HPDE6-E6E7 (cell line): ENCODE measurements around the gene AARS2.

Experiments used
- DNase-seq: peaks from one replicate; pipeline ENCODE4 v3.0.0; 2011; ENCODE audit warnings: missing footprints; ENCODE audit errors: extremely low spot score

The AARS2 gene

GRCh38 chr6:44262467-44263353, 50.4 kb downstream of the AARS2 start:
- no peak for DNase-seq

- DNase-seq, result no peak
Observed at GRCh38 chr6:44261581-44261980, 51.6 kb downstream of the AARS2 start.

GRCh38 chr6:44260451-44261297, 52.5 kb downstream of the AARS2 start:
- DNase-seq, result no peak

GRCh38 chr6:44260011-44260410, 53.1 kb downstream of the AARS2 start:
- no peak for DNase-seq

- no peak for DNase-seq
Observed at GRCh38 chr6:44258921-44259320, 54.2 kb downstream of the AARS2 start.

GRCh38 chr6:44258325-44258863, 54.8 kb downstream of the AARS2 start:
- DNase-seq, result no peak

GRCh38 chr6:44257753-44258324, 55.3 kb downstream of the AARS2 start:
- DNase-seq, result no peak

GRCh38 chr6:44257025-44257752, 56.0 kb downstream of the AARS2 start, which contains the start of gene SLC35B2:
Gene SLC35B2 (minus strand): TSS chr6:44257528. CDS start chr6:44257410, 118 bp downstream.
- DNase-seq, result no peak

- no peak for DNase-seq
Observed at GRCh38 chr6:44256775-44257024, 56.4 kb downstream of the AARS2 start.

- DNase-seq, result no peak
Observed at GRCh38 chr6:44255871-44256774, 57.0 kb downstream of the AARS2 start.

- no peak for DNase-seq
Observed at GRCh38 chr6:44255105-44255808, 57.9 kb downstream of the AARS2 start.

- DNase-seq, result no peak
Observed at GRCh38 chr6:44254191-44255104, 58.7 kb downstream of the AARS2 start.

GRCh38 chr6:44253307-44254101, 59.6 kb downstream of the AARS2 start:
- DNase-seq, result no peak

GRCh38 chr6:44251576-44252524, 61.3 kb downstream of the AARS2 start:
- no peak for DNase-seq

- no peak for DNase-seq
Observed at GRCh38 chr6:44250718-44251123, 62.4 kb downstream of the AARS2 start.

- DNase-seq, result no peak
Observed at GRCh38 chr6:44250067-44250717, 63.0 kb downstream of the AARS2 start.
